GM19025 (cell line): ENCODE data around the gene CYBA.

Source experiments
- ATAC-seq: cut with Tn5 transposase; IDR thresholded peaks from one replicate; pipeline ENCODE4 v1.9.1; 2021; ENCODE audit warnings: mild to moderate bottlenecking, low read depth, moderate library complexity; ENCODE audit not compliant: unreplicated experiment

CYBA gene

DNA sequence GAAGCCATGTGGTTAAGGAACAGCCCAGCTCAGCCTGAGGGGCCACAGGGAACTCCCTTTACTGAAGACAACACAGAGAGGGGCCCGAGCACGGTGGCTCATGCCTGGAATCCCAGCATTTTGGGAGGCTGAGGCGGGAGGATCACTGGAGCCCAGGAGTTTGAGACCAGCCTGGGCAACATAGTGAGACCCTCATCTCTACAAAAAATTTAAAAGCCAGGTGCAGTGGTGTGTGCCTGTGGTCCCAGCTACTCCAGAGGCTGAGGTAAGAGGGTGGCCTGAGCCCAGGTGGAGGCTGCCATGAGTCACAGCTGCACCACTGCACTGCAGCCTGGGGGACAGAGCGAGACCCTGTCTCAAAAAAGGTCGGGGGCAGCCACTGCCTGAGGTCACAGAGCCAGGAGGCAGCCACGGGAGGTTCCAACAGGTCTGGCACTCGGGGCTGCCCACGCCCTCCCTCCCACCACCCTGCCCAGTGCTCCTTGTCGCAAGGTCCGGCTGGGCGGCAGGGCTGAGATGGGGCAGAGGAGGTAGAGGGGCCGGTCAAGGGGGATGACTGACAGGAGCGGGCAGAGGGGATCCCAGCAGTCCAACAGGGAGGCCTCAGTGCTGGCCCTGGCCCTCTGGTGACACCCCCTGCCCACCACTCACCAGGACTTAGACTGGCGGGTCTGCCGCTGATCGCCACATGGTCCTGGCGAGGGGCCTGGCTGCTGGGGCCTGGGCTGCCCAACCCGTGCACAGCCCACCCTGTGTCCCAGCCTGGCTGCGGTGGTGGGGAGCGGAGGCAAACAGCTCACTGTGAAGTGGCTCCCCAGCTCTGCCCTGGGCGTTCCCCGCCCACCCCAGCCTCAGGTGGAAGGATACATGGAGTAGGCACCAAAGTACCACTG, 3.4 kb downstream of the CYBA start:
- no peak for ATAC-seq

GRCh38 chr16:88646345-88647034, 4.4 kb downstream of the CYBA start:
- no peak for ATAC-seq

DNA sequence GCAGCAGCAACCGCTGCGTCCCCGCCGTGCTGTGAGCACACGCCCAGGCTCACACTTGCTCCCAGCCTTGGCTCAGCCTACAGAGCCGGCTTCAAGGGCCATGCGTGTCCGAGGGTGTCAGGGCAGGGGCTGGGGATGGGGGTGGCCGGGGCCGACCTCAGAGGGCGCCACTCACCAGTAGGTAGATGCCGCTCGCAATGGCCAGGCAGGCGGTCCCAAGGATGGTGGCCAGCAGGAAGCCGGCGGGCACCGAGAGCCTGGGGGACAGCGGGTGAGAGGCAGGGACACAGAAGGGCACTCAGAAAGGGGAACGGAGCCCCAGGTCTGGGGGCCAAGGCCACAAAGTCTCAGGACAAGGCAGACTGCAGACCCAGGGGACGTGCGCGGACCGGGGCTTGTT, 4.9 kb downstream of the CYBA start:
- no peak for ATAC-seq

DNA sequence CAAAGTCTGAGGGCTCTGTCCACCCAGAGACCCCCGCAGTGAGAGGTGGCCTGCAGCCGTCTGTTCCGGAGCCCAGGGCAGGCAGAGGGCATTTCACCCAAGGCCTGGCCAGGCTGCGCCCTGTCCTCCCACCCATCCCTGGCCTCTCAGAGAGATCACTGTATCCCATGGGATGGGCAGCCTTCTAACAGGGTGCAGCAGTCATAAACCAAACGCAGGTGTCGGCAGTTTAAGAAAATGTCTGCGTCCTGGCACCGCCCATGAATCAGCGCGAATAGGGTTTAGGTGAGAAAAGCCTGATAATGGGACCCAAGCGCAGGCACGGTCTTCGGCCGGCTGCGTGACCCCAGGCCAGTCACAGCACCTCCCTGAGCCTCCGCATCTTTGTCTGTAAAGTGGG, 5.4 kb downstream of the CYBA start:
- no peak for ATAC-seq

DNA sequence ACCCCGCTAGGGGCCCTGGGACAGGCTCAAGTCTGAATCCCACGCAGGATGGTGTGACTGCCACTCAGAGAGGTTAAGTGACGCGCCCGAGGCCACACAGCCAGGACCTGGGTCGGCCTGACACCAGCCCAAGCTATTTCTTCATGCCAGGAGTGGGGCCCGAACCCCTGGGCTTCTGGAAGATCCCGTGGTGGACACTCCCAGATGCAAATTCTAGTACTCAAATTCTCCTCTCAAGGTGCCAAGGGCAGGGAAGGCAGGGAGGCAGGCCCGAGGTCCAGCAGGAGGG, 7.3 kb downstream of the CYBA start:
- ATAC-seq: no peak

GRCh38 chr16:88642881-88643643, 7.8 kb downstream of the CYBA start:
- ATAC-seq: no peak

DNA sequence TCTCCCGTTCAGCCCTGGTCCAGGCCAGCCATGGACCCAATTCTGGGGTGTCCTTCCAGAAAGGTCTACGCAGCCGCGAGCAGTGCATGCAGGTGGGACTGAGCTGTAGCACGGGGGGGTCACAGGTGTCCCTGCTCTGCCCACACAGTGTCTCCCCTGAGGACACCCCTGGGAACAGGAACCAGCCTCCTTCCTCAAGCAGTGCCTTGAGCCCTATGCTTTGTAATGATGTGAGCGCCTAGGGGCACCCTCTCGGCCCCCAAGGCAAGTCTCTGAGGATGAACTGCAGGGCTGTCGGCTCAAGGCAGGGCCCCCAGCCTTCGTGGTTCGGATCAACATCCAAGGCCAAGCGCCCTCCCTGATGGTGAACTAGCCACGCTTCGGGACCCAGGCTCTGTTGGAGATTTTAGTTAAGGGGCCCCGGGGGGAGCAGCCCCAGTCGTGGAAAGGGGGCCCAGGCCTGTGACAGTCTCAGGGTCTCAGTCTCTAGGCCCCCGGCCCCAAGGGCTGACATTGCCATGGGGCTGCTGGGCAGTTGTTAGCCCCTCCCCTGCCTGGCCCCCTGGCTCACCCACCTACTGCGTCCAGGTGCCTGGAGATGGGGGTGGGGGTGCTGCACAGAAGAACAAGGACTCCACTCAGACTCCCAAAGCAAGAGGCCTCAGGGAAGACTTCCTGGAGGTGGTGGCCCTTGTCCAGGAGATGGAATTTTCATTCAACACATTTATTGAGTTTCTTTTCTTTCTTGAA, 10.2 kb downstream of the CYBA start:
- ATAC-seq: no peak

DNA sequence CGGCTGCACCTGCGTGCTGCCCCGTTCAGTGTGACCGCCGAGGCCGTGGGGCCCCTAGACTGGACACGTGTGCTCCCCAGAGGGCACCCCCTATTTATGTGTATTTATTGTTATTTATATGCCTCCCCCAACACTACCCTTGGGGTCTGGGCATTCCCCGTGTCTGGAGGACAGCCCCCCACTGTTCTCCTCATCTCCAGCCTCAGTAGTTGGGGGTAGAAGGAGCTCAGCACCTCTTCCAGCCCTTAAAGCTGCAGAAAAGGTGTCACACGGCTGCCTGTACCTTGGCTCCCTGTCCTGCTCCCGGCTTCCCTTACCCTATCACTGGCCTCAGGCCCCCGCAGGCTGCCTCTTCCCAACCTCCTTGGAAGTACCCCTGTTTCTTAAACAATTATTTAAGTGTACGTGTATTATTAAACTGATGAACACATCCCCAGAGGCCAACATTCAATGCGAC, 10.8 kb downstream of the CYBA start:
- no peak for ATAC-seq

DNA sequence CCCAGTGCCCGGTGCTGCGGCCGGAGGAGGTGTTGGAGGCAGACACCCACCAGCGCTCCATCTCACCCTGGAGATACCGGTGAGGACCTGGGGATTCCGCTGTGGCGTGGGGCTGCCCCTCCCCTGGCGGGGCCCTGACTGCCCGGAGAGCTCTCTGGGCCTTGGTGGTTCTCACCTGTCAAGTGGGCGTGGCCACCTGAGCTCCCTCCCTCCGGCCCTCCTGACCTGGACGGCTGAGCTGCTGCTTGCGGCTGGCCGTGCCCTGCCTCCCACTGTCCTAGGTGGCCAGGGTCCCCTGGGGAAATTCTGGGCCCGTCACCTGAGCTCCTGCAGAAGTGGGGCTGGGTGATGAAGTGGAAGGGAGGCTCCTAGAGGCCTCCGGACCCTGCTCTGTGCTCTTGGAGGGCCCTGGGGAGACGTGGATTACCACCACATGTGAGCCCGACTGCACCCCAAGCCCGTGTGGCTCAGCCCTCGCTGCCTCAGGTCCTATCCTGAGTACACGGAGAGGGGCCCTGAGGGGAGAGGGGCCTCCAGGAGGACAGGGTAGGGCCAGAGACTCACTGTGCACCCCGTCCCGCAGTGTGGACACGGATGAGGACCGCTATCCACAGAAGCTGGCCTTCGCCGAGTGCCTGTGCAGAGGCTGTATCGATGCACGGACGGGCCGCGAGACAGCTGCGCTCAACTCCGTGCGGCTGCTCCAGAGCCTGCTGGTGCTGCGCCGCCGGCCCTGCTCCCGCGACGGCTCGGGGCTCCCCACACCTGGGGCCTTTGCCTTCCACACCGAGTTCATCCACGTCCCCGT, 11.4 kb downstream of the CYBA start:
- no peak for ATAC-seq

DNA sequence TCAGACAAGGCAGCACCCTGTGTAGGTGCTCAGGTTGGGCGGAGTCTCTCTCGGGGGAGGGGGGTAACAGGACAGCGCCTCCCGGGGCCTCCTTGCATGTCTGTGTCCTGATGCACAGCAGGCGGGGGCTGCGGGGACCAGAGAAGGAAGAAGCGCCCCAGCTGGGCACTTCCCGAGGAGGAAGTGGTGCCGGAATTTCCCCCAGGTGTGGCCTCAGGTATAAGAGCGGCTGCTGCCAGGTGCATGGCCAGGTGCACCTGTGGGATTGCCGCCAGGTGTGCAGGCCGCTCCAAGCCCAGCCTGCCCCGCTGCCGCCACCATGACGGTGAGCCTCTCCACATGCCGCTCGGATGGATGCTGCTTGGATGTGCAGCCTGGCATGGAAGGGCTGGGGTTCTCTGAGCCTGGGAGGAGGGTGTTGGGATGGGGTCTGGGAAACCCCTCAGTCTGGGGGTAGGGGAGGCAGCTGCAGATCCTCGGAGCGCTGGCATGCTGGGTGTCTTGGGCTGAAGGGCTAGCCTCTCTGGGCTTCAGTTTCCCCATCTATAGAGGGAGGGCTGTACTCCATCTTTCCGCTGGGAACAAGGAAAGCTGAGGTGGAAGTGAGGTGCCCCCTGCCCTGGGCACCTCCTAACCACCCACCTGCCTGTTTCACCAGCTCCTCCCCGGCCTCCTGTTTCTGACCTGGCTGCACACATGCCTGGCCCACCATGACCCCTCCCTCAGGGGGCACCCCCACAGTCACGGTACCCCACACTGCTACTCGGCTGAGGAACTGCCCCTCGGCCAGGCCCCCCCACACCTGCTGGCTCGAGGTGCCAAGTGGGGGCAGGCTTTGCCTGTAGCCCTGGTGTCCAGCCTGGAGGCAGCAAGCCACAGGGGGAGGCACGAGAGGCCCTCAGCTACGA, 12.3 kb downstream of the CYBA start, which contains the start of gene IL17C:
TSS of gene IL17C (plus strand) at position 250 of the 908 bp plus-strand sequence. CDS start at position 320, 70 bp downstream.
- no peak for ATAC-seq

DNA sequence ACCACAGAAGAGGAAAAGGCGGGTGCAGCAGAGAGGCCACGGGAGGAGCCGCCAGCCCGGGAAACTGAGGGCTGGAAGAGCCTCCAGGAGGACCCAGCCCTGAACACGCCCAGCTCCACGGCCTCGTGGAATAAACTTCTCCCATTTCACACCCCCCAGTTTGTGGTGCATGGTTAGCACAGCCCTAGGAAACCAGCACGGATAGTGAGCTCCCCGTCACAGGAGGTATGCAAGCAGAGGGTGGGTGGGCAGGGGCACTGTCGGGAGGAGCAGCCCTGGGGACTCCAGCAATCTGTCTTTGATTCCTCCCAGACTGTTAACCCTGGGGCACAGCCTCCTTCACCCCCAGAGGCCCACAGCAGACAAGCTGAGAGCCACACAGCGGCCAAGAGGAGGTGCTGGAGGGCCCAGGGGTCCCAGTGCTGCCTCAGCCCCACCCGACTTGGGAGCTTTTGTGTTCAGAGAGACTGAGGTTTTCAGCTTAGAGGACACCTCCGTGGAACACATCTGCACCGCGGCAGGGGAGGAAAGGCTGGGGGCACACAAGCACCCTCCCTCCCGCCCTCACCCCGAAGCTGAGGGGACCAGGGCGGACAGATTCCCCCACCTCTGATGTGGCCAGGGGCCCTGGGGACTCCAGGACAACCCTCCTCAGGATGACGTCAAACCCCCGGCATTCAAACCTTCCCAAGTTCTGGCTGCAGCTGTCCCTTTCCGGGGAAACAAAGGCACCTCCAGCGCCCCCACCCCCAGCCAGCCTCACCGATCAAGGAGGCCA, 14.2 kb downstream of the CYBA start:
- ATAC-seq: no peak

DNA sequence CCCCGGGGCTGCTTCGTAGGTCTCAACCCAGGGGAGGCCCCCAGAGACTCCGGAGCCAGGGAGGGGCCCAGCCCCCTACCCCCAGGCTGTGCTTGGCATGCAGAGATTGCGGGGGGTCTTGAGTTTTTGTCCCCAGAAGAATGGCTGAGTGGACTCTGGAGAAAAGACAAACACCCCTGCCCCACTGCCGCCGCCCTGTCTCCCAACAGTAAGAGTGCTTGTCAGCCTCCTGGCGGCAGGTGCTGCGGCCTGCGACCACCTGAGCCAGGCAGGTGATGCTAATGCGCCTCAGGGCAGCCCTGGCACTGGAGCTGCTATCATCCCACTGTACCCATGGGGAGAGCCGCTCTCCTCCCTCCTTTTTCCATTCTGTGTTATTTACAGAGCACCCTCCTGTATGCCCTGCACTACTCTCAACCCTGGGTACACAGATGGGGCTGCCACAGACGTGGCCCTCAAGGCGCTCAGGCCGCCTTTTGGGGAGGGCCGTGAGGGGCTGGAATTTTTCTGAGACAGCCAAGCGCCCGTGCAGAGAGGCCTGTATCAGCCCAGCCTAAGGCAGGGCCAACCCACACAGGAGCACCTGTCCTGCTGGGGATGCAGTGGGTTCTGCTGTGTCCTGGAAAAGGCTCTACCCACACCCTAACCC, 15.1 kb downstream of the CYBA start:
- no peak for ATAC-seq

- no peak for ATAC-seq
Measured at GRCh38 chr16:88634994-88635670, 15.7 kb downstream of the CYBA start.

DNA sequence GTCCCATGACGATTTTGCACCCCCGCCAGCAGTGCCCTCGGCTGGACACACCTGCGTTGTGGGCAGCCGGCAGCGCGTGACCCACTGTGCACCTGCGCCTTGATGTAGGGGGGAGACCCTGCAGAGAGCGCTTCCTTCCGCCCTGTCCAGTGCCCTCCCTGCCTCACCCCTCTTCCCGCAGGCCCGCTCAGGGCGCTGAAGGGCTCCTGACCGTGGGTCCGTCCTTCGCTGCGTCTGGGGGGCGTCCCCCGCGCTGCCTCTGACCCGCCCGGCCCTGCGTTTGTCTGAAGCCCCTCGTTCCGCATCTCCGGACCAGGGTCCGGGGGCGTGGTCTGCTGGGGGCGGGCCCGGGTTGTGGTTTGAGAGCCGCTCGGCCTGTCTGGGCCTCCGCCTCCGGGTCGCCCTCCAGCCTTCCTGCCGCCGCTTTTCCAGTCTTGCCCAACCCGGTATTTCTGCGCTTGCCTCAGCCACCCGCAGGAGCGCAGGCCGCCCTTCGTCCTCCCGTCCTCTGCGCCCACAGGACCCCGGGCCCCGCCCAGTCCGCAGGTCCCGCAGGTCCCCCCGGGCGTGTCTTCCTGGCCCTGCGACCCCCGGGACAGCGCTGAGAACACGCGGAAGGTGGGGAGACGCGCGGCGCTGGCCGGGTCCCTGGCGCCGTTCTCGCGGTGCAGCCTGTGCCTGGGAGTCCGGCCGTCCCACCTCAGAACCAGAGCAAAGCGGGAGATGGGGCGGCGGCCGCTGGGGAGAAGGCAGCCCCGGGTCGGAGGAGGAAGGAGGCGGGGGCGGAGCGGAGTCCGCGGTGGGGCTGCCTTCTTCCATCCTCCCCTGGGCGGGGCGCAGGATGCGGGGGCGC, 16.5 kb downstream of the CYBA start:
- peak; percentile 41 for ATAC-seq

GRCh38 chr16:88633684-88634140, 17.1 kb downstream of the CYBA start:
- ATAC-seq: peak; percentile 19

DNA sequence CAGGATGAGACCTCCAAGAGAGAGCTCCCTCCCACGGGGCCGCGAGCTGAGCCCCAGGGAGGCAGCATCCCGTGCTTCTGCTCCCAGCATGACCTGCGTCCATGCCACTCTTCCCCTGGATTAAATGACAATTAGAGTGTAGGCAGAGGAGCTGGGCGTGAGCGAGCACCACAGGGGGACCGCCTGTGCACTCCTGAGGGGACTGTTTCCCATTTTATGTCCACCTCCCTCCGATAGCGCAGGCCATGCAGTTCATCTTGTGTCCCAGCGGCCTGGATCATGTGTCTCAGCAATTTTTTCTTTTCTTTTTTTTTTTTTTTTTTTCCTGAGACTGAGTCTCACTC, 18.3 kb downstream of the CYBA start:
- ATAC-seq: no peak
